HG03196 (cell line): Measurements from ENCODE around the gene GSE1.

ENCODE experiments used
- ATAC-seq: cut with Tn5 transposase; IDR thresholded peaks from one replicate; pipeline ENCODE4 v1.9.1; 2021; ENCODE audit not compliant: unreplicated experiment

The GSE1 gene

GRCh38 chr16:85645021-85645589, 32.0 kb downstream of the GSE1 start:
- no peak for ATAC-seq

- ATAC-seq: no peak
These were observed 33.3 kb downstream of the GSE1 start for GRCh38 chr16:85646358-85646907.

- no peak for ATAC-seq
These were observed 33.9 kb downstream of the GSE1 start for GRCh38 chr16:85646976-85647375.

GRCh38 chr16:85648070-85648714, 35.1 kb downstream of the GSE1 start:
- ATAC-seq: no peak

GRCh38 chr16:85648805-85649204, 35.7 kb downstream of the GSE1 start:
- ATAC-seq: no peak

GRCh38 chr16:85649411-85650134, 36.5 kb downstream of the GSE1 start:
- no peak for ATAC-seq

GRCh38 chr16:85650135-85650843, 37.2 kb downstream of the GSE1 start:
- no peak for ATAC-seq

GRCh38 chr16:85650844-85651628, 37.9 kb downstream of the GSE1 start:
- no peak for ATAC-seq

GRCh38 chr16:85651629-85652430, 38.7 kb downstream of the GSE1 start:
- ATAC-seq: no peak

- ATAC-seq: no peak
These were observed 39.5 kb downstream of the GSE1 start for GRCh38 chr16:85652431-85653221.

- ATAC-seq: no peak
These were observed 40.3 kb downstream of the GSE1 start for GRCh38 chr16:85653290-85653891.

GRCh38 chr16:85654251-85655095, 41.4 kb downstream of the GSE1 start:
- no peak for ATAC-seq

GRCh38 chr16:85655216-85656129, 42.4 kb downstream of the GSE1 start:
- ATAC-seq: no peak

GRCh38 chr16:85656351-85657266, 43.5 kb downstream of the GSE1 start:
- no peak for ATAC-seq

GRCh38 chr16:85657267-85657650, 44.1 kb downstream of the GSE1 start:
- no peak for ATAC-seq

- no peak for ATAC-seq
These were observed 44.9 kb downstream of the GSE1 start for GRCh38 chr16:85657996-85658395.
